H1 (cell line): Measurements from ENCODE around the gene LDLRAD4. TPM values are rescaled to one million over a fixed set of nuclear protein-coding genes. Genes with fewer than 3 reads are reported as not detected.

Experiments used
- CTCF ChIA-PET: fragments of 300-600 bp; sonication (Branson Sonifier 250); formaldehyde crosslinking; loops from one replicate; lab custom pipeline; 2021; ENCODE audit not compliant: partially characterized antibody; lab: Charles Lee
- POLR2A ChIA-PET: fragments of 300-600 bp; sonication (Branson Sonifier 250); formaldehyde crosslinking; loops from one replicate; lab custom pipeline; 2021; ENCODE audit warnings: inconsistent platforms; ENCODE audit not compliant: partially characterized antibody; lab: Charles Lee
- DNase-seq, 2 experiments: peaks; one replicate each; pipeline versions ENCODE4 v3.0.0 to v3.0.0-alpha.2; 2010 to 2022; ENCODE audit warnings: low spot score in 2 of 2, low read depth in 1 of 2, mixed read lengths in 1 of 2
- FAIRE-seq: peaks from 2 replicates; lab custom pipeline; 2011; peaks lifted over from hg19 to GRCh38; lab: Jason Lieb, UNC
- H2AFZ ChIP-seq: 2 replicates; pipeline ENCODE4 v1.8.1; 2012; ENCODE audit warnings: low read length, inconsistent platforms
- H2AK5ac ChIP-seq: 2 replicates; pipeline ENCODE4 v1.6.1; 2013; ENCODE audit warnings: low read depth, low read length
- H2BK120ac ChIP-seq: replicated peaks from 2 replicates; pipeline ENCODE3; 2013; ENCODE audit warnings: low read depth, low read length, inconsistent platforms
- H2BK12ac ChIP-seq: 2 replicates; pipeline ENCODE4 v1.6.1; 2013; ENCODE audit warnings: low read depth, low read length
- H2BK15ac ChIP-seq: 2 replicates; pipeline ENCODE4 v1.6.1; 2013; ENCODE audit warnings: low read length
- H2BK20ac ChIP-seq: 2 replicates; pipeline ENCODE4 v1.6.1; 2013; ENCODE audit warnings: low read length
- H2BK5ac ChIP-seq: 2 replicates; pipeline ENCODE4 v1.6.1; 2013; ENCODE audit warnings: low read depth, low read length
- H3K14ac ChIP-seq: 2 replicates; pipeline ENCODE4 v1.6.1; 2013; ENCODE audit warnings: inconsistent platforms; ENCODE audit not compliant: insufficient read length
- H3K18ac ChIP-seq: 2 replicates; pipeline ENCODE4 v1.6.1; 2013; ENCODE audit warnings: low read length; ENCODE audit errors: extremely low read depth
- H3K23ac ChIP-seq: 2 replicates; pipeline ENCODE4 v1.6.1; 2013; ENCODE audit warnings: inconsistent platforms; ENCODE audit not compliant: insufficient read length
- H3K23me2 ChIP-seq: 2 replicates; pipeline ENCODE4 v1.6.1; 2013; ENCODE audit warnings: low read depth, low read length
- H3K27ac ChIP-seq: 2 replicates; pipeline ENCODE4 v1.6.1; 2011; ENCODE audit warnings: low read depth, low read length, inconsistent platforms
- H3K27me3 ChIP-seq, 4 experiments: replicated peaks in 1 of 4; 1 replicate in 1 of 4; 2 replicates in 3 of 4; pipeline versions ENCODE4 v1.6.1 to v1.8.1; 2011 to 2013; ENCODE audit warnings: low read length in 3 of 4, mild to moderate bottlenecking in 3 of 4, inconsistent platforms in 2 of 4, mixed read lengths in 2 of 4, moderate library complexity in 1 of 4; ENCODE audit not compliant: control insufficient read depth in 3 of 4, insufficient read depth in 3 of 4; ENCODE audit errors: extremely low read depth in 1 of 4
- H3K36me3 ChIP-seq, 4 experiments: 2 replicates each; pipeline versions ENCODE4 v1.6.1 to v1.8.1; 2011 to 2013; ENCODE audit warnings: mild to moderate bottlenecking in 4 of 4, low read length in 3 of 4, moderate library complexity in 2 of 4, control low read depth in 1 of 4, inconsistent platforms in 1 of 4; ENCODE audit not compliant: insufficient read depth in 4 of 4, control insufficient read depth in 2 of 4
- H3K4ac ChIP-seq: replicated peaks from 2 replicates; pipeline ENCODE3; 2013; ENCODE audit warnings: low read length, low read depth, mixed read lengths, inconsistent platforms; ENCODE audit not compliant: insufficient read length
- H3K4me1 ChIP-seq, 4 experiments: replicated peaks in 1 of 4; 1 replicate in 1 of 4; 2 replicates in 3 of 4; pipeline versions ENCODE4 v1.6.1 to v1.8.1; 2011 to 2013; ENCODE audit warnings: low read length in 3 of 4, inconsistent platforms in 2 of 4, mixed read lengths in 1 of 4; ENCODE audit not compliant: insufficient read depth in 4 of 4, control insufficient read depth in 3 of 4
- H3K4me2 ChIP-seq, 2 experiments: 2 replicates each; pipeline versions ENCODE4 v1.6.1 to v1.8.1; 2011 to 2013; ENCODE audit warnings: low read depth in 2 of 2, low read length in 2 of 2, control low read depth in 1 of 2, inconsistent platforms in 1 of 2, mild to moderate bottlenecking in 1 of 2; ENCODE audit not compliant: insufficient read depth in 1 of 2
- H3K4me3 ChIP-seq, 4 experiments: fragments of 200-600, 300-600 bp in 1 of 4; sonication (generic), shearing (Covaris generic), sonication (Bioruptor Twin) in 1 of 4; 2 replicates each; pipeline versions ENCODE4 v1.5.1 to v1.8.1; 2011 to 2016; ENCODE audit warnings: low read length in 4 of 4, low read depth in 3 of 4, control low read depth in 2 of 4, inconsistent platforms in 2 of 4, mild to moderate bottlenecking in 2 of 4, mixed read lengths in 1 of 4, moderate library complexity in 1 of 4; ENCODE audit not compliant: insufficient read depth in 2 of 4; ENCODE audit errors: extremely low read depth in 1 of 4
- H3K56ac ChIP-seq: replicated peaks from 2 replicates; pipeline ENCODE3; 2013; ENCODE audit warnings: low read depth, mild to moderate bottlenecking, mixed read lengths, low read length, inconsistent platforms; ENCODE audit not compliant: insufficient read length
- H3K79me1 ChIP-seq: 2 replicates; pipeline ENCODE4 v1.6.1; 2013; ENCODE audit warnings: low read depth, low read length, control low read depth
- H3K79me2 ChIP-seq, 2 experiments: 2 replicates each; pipeline versions ENCODE4 v1.6.1 to v1.8.1; 2012 to 2013; ENCODE audit warnings: low read length in 2 of 2, mild to moderate bottlenecking in 2 of 2, inconsistent platforms in 1 of 2; ENCODE audit not compliant: insufficient read depth in 2 of 2, control insufficient read depth in 1 of 2
- H3K9ac ChIP-seq, 4 experiments: replicated peaks in 1 of 4; 1 replicate in 1 of 4; 2 replicates in 3 of 4; pipeline versions ENCODE4 v1.6.1 to v1.8.1; 2011 to 2013; ENCODE audit warnings: low read depth in 3 of 4, low read length in 3 of 4, control low read depth in 2 of 4, mild to moderate bottlenecking in 2 of 4, moderate library complexity in 2 of 4, inconsistent platforms in 1 of 4; ENCODE audit errors: extremely low read depth in 1 of 4
- H3K9me3 ChIP-seq, 2 experiments: 2 replicates each; pipeline versions ENCODE4 v1.6.1 to v1.8.1; 2012 to 2013; ENCODE audit warnings: mild to moderate bottlenecking in 2 of 2, moderate library complexity in 2 of 2, control low read depth in 1 of 2, inconsistent platforms in 1 of 2, low read depth in 1 of 2, low read length in 1 of 2, mixed read lengths in 1 of 2; ENCODE audit not compliant: insufficient read depth in 2 of 2
- H4K20me1 ChIP-seq, 2 experiments: replicated peaks in 1 of 2; 2 replicates each; pipeline versions ENCODE3 to v1.8.1; 2011 to 2013; ENCODE audit warnings: inconsistent platforms in 2 of 2, low read length in 2 of 2, mild to moderate bottlenecking in 1 of 2; ENCODE audit not compliant: insufficient read depth in 2 of 2, control insufficient read depth in 1 of 2
- H4K5ac ChIP-seq: 2 replicates; pipeline ENCODE4 v1.6.1; 2013; ENCODE audit warnings: low read length, low read depth, mixed read lengths, inconsistent platforms; ENCODE audit not compliant: insufficient read length
- H4K8ac ChIP-seq: 2 replicates; pipeline ENCODE4 v1.8.0; 2013; ENCODE audit warnings: mild to moderate bottlenecking, moderate library complexity, low read length, inconsistent platforms; ENCODE audit not compliant: insufficient read depth; ENCODE audit errors: extremely low read depth
- H4K91ac ChIP-seq: replicated peaks from 2 replicates; pipeline ENCODE3; 2013; ENCODE audit warnings: low read length, mixed read lengths, inconsistent platforms; ENCODE audit not compliant: insufficient read length
- CREB1 ChIP-seq: IDR thresholded peaks from 2 replicates; pipeline ENCODE4 v1.6.1; 2012; ENCODE audit warnings: inconsistent platforms
- EGR1 ChIP-seq: IDR thresholded peaks from 2 replicates; pipeline ENCODE4 v1.6.1; 2011; ENCODE audit warnings: low read depth, low read length, borderline replicate concordance
- JUN ChIP-seq: IDR thresholded peaks from 2 replicates; pipeline ENCODE4 v1.6.1; 2011; ENCODE audit warnings: low read depth, mild to moderate bottlenecking, improper control_type of control experiment, low read length
- POLR2AphosphoS5 ChIP-seq: IDR thresholded peaks from 2 replicates; pipeline ENCODE4 v1.6.1; 2011; ENCODE audit warnings: low read depth, low read length
- SUZ12 ChIP-seq: fragments of 200-600 bp; sonication (generic); IDR thresholded peaks from 2 replicates; pipeline ENCODE4 v1.6.1; 2012; ENCODE audit warnings: mild to moderate bottlenecking, inconsistent platforms, low read length, moderate library complexity, mixed read lengths
- USF2 ChIP-seq: IDR thresholded peaks from 2 replicates; pipeline ENCODE4 v1.6.1; 2011; ENCODE audit warnings: low read length, improper control_type of control experiment
- WGBS, 2 experiments: shearing (Covaris generic) in 1 of 2; methylation state at CpG; one replicate each; pipeline versions ENCODE4 v1.1.6 to v1.1.7; 2013 to 2015; ENCODE audit warnings: low lambda C conversion rate in 2 of 2, mixed read lengths in 2 of 2, inconsistent platforms in 1 of 2, low coverage in 1 of 2, missing lambda C conversion rate in 1 of 2; ENCODE audit not compliant: insufficient replicate concordance in 2 of 2, insufficient coverage in 1 of 2, insufficient read length in 1 of 2; ENCODE audit errors: extremely low coverage in 1 of 2, missing lambda C conversion rate in 1 of 2; 5-methylcytosine and 5-hydroxymethylcytosine counted together
- polyA plus RNA-seq, 7 experiments: library from polyadenylated mRNA; depleted of rRNA in 3 of 7; stranded (reverse) in 5 of 7; unstranded in 2 of 7; fragments of >200 nt in 5 of 7; fragments of 200-250 nt in 2 of 7; gene quantifications; 1 replicate in 5 of 7; 2 replicates in 1 of 7; 4 replicates in 1 of 7; pipeline versions ENCODE4 v1.2.1 to v1.2.3, GENCODE V29; 2011 to 2013; ENCODE audit warnings: missing spikeins in 2 of 7, mixed read lengths in 2 of 7
- total RNA-seq: library from RNA; stranded (reverse); fragmentation: NEBNext Ultra II Directional; extraction: Animal tissue kit (Norgen Biotek cat#: 25700); gene quantifications from 2 replicates; pipeline ENCODE4 v1.2.1, GENCODE V29; 2021

LDLRAD4 gene
- total and polyA plus RNA-seq, 2 of the 8 experiments (the other 6 are each of a cell fraction or from before 2014, with no cell fraction given) = 0.77 to 1.4 TPM

GRCh38 chr18:13589943-13590342, 371.4 kb downstream of the LDLRAD4 start:
- 85 to 100% methylated on average over 3 to 9 of the region's 9 CpGs for WGBS, 2 experiments
- H4K8ac ChIP-seq = no peak overlapping the region
- no peak overlapping the region for H3K4me3 ChIP-seq
- H3K56ac ChIP-seq = no peak overlapping the region
- H3K36me3 ChIP-seq = no peaks in the 10 kb centered on the region
- no peak overlapping the region for H2AFZ ChIP-seq
- H2BK12ac ChIP-seq = no peak overlapping the region
- CTCF ChIA-PET = interaction anchor here (1.7 kb wide), 1 partner anchor 30 kb away, joined by 3 read pairs; no protein-coding TSS in a partner anchor
- H3K79me1 ChIP-seq = no peaks in the 10 kb centered on the region
- H3K9me3 ChIP-seq = no peaks in the 10 kb centered on the region
- H3K14ac ChIP-seq = no peak overlapping the region
- POLR2A ChIA-PET = no interaction called here
- H2BK15ac ChIP-seq = no peak overlapping the region
- no peak overlapping the region for H3K18ac ChIP-seq
- H4K5ac ChIP-seq = no peak overlapping the region
- no peaks in the 10 kb centered on the region for H3K79me2 ChIP-seq
- TF ChIP-seq POLR2AphosphoS5 (no peak), USF2 (no peak), EGR1 (no peak), CREB1 (no peak), SUZ12 (no peak), JUN (no peak)
- TF ChIP-seq, all 59 proteins: peak for 0
- no peak overlapping the region for H3K4me2 ChIP-seq
- H3K23me2 ChIP-seq = peaks cover 1% of the 10 kb centered on the region; the same call in 1 of the 2 replicates
- H2BK5ac ChIP-seq = 0 out of 2 replicates have a peak overlapping the region, but pooled peaks have one; percentile 5
- H3K27me3 ChIP-seq = no peaks in the 10 kb centered on the region
- DNase-seq (no peak), FAIRE-seq (no peak)
- H3K9ac ChIP-seq = no peak overlapping the region
- H4K20me1 ChIP-seq = peaks cover 0 to 2% of the 10 kb centered on the region in 2 experiments
- H3K4ac ChIP-seq = no peak overlapping the region
- no peak overlapping the region for H2BK120ac ChIP-seq
- H3K4me1 ChIP-seq = no peaks in the 10 kb centered on the region
- H4K91ac ChIP-seq = no peak overlapping the region
- H3K27ac ChIP-seq = no peak overlapping the region
- H2AK5ac ChIP-seq = no peak overlapping the region
- H2BK20ac ChIP-seq = no peak overlapping the region
- H3K23ac ChIP-seq = no peak overlapping the region
